Natural killer cell (primary cell): ENCODE measurements around the gene FABP1. TPM values are rescaled to one million over a fixed set of nuclear protein-coding genes. Genes with fewer than 3 reads are reported as not detected.

Experiments
- ATAC-seq, 3 donors: fragments of 150-1000 bp in 2 of 3; fragments of 200-7000 bp in 1 of 3; cut with Tn5 transposase; 1 replicate in 1 of 3; 2 replicates in 2 of 3; pipeline ENCODE4 v1.10.0; 2021; ENCODE audit warnings: mild to moderate bottlenecking in 2 of 3, moderate library complexity in 2 of 3
- DNase-seq, 2 donors: peaks; one replicate each; pipeline versions ENCODE4 v3.0.0 to v3.0.0-alpha.2; 2013 to 2021; ENCODE audit warnings: mixed read lengths in 1 of 2
- H3K27ac ChIP-seq: one replicate; pipeline ENCODE4 v1.5.1; 2013; ENCODE audit warnings: mild to moderate bottlenecking, low read length
- H3K27me3 ChIP-seq: one replicate; pipeline ENCODE4 v1.6.1; 2013; ENCODE audit warnings: low read length; ENCODE audit not compliant: control insufficient read depth, insufficient read depth
- H3K36me3 ChIP-seq: one replicate; pipeline ENCODE4 v1.6.1; 2013; ENCODE audit warnings: low read length; ENCODE audit not compliant: control insufficient read depth, insufficient read depth
- H3K4me1 ChIP-seq: one replicate; pipeline ENCODE4 v1.6.1; 2013; ENCODE audit warnings: low read length; ENCODE audit not compliant: control insufficient read depth, insufficient read depth
- H3K4me3 ChIP-seq: one replicate; pipeline ENCODE4 v1.5.1; 2013; ENCODE audit warnings: low read length
- H3K9me3 ChIP-seq: one replicate; pipeline ENCODE4 v1.6.1; 2013; ENCODE audit warnings: low read length; ENCODE audit not compliant: control insufficient read depth, insufficient read depth
- H3K27ac Mint-ChIP-seq, 2 donors: one replicate each; pipeline ENCODE4 v1.8.0; 2022; ENCODE audit warnings: mild to moderate bottlenecking in 2 of 2, mixed read lengths in 2 of 2, moderate library complexity in 1 of 2
- H3K27me3 Mint-ChIP-seq, 2 donors: one replicate each; pipeline ENCODE4 v1.8.0; 2022; ENCODE audit warnings: low read depth in 2 of 2, mixed read lengths in 2 of 2
- H3K36me3 Mint-ChIP-seq: one replicate; pipeline ENCODE4 v1.8.0; 2022; ENCODE audit warnings: mixed read lengths
- H3K4me1 Mint-ChIP-seq, 2 donors: one replicate each; pipeline ENCODE4 v1.8.0; 2022; ENCODE audit warnings: mixed read lengths in 2 of 2
- H3K4me3 Mint-ChIP-seq: one replicate; pipeline ENCODE4 v1.8.0; 2022; ENCODE audit warnings: mild to moderate bottlenecking, moderate library complexity, mixed read lengths
- H3K9me3 Mint-ChIP-seq, 2 donors: one replicate each; pipeline ENCODE4 v1.8.0; 2022; ENCODE audit warnings: mixed read lengths in 2 of 2
- CTCF ChIP-seq: fragments of 200-600 bp; IDR thresholded peaks from one replicate; pipeline ENCODE4 v1.8.0; 2022; ENCODE audit warnings: antibody characterized with exemption
- WGBS: methylation state at CpG from one replicate; pipeline ENCODE4 v1.1.7; 2013; ENCODE audit warnings: missing lambda C conversion rate; ENCODE audit not compliant: insufficient coverage; 5-methylcytosine and 5-hydroxymethylcytosine counted together
- intact Hi-C: fragments of 100-400 bp; cut with micrococcal nuclease; formaldehyde crosslinking; loops from one replicate; pipeline ENCODE4 v1.14.2; 2022
- total RNA-seq, 4 donors: library from RNA; stranded (reverse); fragments of 120-200 nt in 1 of 4; gene quantifications; one replicate each; pipeline versions ENCODE4 v1.2.3 to v1.2.4, GENCODE V29; 2013 to 2022

FABP1 gene
- total RNA-seq, 3 donors from 2014 or later (not counting 1 experiment from before 2014, with no cell fraction given), result not detected

GRCh38 chr2:88167740-88168139 is 39.9 kb upstream of the FABP1 start:
- WGBS, result 88% methylated on average over 2 of the region's 2 CpGs
- Mint-ChIP-seq H3K36me3 (no peaks in the 10 kb centered on the region), H3K27ac (no peak overlapping the region), H3K4me3 (no peak overlapping the region), H3K9me3 (no peaks in the 10 kb centered on the region), H3K27me3 (peaks cover 0 to 13% of the 10 kb centered on the region in 2 donors), H3K4me1 (peaks cover 12 to 14% of the 10 kb centered on the region in 2 donors)
- DNase-seq (no peak), ATAC-seq (no peak)
- Histone ChIP-seq H3K9me3 (peaks cover 4% of the 10 kb centered on the region), H3K27me3 (no peaks in the 10 kb centered on the region), H3K36me3 (no peaks in the 10 kb centered on the region), H3K4me3 (no peak overlapping the region), H3K27ac (no peak overlapping the region), H3K4me1 (peaks cover 12% of the 10 kb centered on the region)
- intact Hi-C loops, result no loop called here
- no peak for TF ChIP-seq CTCF

DNA sequence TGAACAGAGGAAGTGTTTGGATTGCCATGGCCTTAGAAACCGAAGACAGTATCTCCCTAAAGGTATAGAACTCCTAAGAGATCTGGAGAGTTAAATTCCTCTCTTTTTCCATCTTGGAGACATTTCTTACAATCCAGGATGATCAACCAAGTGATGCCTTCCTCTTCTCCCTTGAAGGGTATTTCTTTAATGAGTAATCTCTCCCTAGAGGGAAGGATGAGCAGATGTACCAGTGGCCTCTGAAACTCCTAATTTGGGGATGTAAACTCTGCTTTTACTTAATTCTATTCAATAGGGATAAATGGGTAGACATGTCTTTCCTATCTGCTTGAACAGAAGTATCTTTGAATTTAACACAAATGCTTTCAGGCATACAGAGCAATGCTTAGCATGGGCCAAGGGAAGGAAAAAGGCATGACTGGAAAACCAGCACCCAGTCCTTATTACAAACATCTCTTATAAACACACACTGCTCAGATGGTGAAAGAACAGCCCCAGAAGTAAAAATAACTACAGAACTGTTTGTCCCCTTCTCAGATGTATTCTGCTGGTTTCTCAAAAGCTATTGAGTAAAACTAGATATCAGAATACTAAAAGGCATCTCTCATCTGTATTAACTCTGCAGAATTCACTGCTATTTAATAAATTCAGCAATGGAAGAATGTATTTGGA is 37.6 kb upstream of the FABP1 start:
- Histone ChIP-seq H3K27ac (no peak overlapping the region), H3K4me1 (peaks cover 8% of the 10 kb centered on the region), H3K9me3 (peaks cover 4% of the 10 kb centered on the region), H3K36me3 (no peaks in the 10 kb centered on the region), H3K4me3 (no peak overlapping the region), H3K27me3 (no peaks in the 10 kb centered on the region)
- Mint-ChIP-seq H3K9me3 (no peaks in the 10 kb centered on the region), H3K27ac (no peak overlapping the region), H3K4me1 (peaks cover under 1% of the 10 kb centered on the region in 2 donors), H3K27me3 (peaks cover 0 to 2% of the 10 kb centered on the region in 2 donors), H3K4me3 (no peak overlapping the region), H3K36me3 (no peaks in the 10 kb centered on the region)
- no CpG with 5 or more reads among the region's 1 CpG for WGBS
- ATAC-seq (no peak), DNase-seq (no peak)
- intact Hi-C loops, result no loop called here
- no peak for TF ChIP-seq CTCF

GRCh38 chr2:88161446-88162244 is 33.8 kb upstream of the FABP1 start:
- DNase-seq (no peak), ATAC-seq (no peak)
- no peaks in the 10 kb centered on the region for H3K27me3 ChIP-seq
- H3K4me1 Mint-ChIP-seq, result no peaks in the 10 kb centered on the region
- no peak overlapping the region for H3K27ac Mint-ChIP-seq
- intact Hi-C loops, result no loop called here
- H3K36me3 ChIP-seq, result no peaks in the 10 kb centered on the region
- no peaks in the 10 kb centered on the region for H3K9me3 ChIP-seq
- H3K27ac ChIP-seq, result no peak overlapping the region
- 86% methylated on average over 10 of the region's 11 CpGs for whole genome bisulfite sequencing
- peaks cover 4 to 16% of the 10 kb centered on the region in 2 donors for H3K27me3 Mint-ChIP-seq
- H3K4me3 Mint-ChIP-seq, result no peak overlapping the region
- no peaks in the 10 kb centered on the region for H3K9me3 Mint-ChIP-seq
- no peak overlapping the region for H3K4me3 ChIP-seq
- no peak for TF ChIP-seq CTCF
- no peaks in the 10 kb centered on the region for H3K36me3 Mint-ChIP-seq
- no peaks in the 10 kb centered on the region for H3K4me1 ChIP-seq
